SK-N-SH (cell line): ENCODE measurements around the gene COL5A2. TPM values are rescaled to one million over a fixed set of nuclear protein-coding genes. Genes with fewer than 3 reads are reported as not detected.
A peak's percentile ranks its signal among the peaks of the same experiment; 100 is the strongest.

Experiments used
- CTCF ChIA-PET: fragments of 300-600, 350-600 bp; formaldehyde crosslinking; extraction: SDS; loops from one replicate; lab custom pipeline; 2021; lab: Yijun Ruan, JAX
- POLR2A ChIA-PET: fragments of 350-600 bp; sonication (Branson Sonifier 250); formaldehyde crosslinking; extraction: SDS; loops from one replicate; lab custom pipeline; 2020; ENCODE audit warnings: antibody characterized with exemption, inconsistent platforms; lab: Yijun Ruan, JAX
- DNase-seq: peaks from one replicate; pipeline ENCODE4 v3.0.0; 2012
- H2AFZ ChIP-seq: fragments of 200-600 bp; sonication (generic); 2 replicates; pipeline ENCODE4 v1.8.1; 2016; ENCODE audit warnings: antibody characterized with exemption, mild to moderate bottlenecking, low read depth
- H3F3A ChIP-seq: fragments of 200-600 bp; sonication (generic); replicated peaks from 2 replicates; pipeline ENCODE3; 2016; ENCODE audit warnings: antibody characterized with exemption, mild to moderate bottlenecking; ENCODE audit not compliant: insufficient read depth
- H3K27ac ChIP-seq, 2 experiments: fragments of 200-500 bp in 1 of 2; fragments of 200-600 bp in 1 of 2; sonication (Bioruptor generic) in 1 of 2; sonication (generic), shearing (Covaris generic) in 1 of 2; 2 replicates each; pipeline versions ENCODE4 v1.5.1 to v1.6.1; 2014 to 2016; ENCODE audit warnings: low read depth in 2 of 2, inconsistent platforms in 1 of 2, low read length in 1 of 2, mild to moderate bottlenecking in 1 of 2, mixed read lengths in 1 of 2
- H3K27me3 ChIP-seq: fragments of 200-600 bp; sonication (generic), shearing (Covaris generic); 2 replicates; pipeline ENCODE4 v1.6.1; 2016; ENCODE audit warnings: mixed run types; ENCODE audit not compliant: insufficient read depth
- H3K36me3 ChIP-seq, 2 experiments: fragments of 200-500 bp in 1 of 2; fragments of 200-600 bp in 1 of 2; sonication (Bioruptor generic) in 1 of 2; sonication (generic) in 1 of 2; replicated peaks in 1 of 2; 2 replicates each; pipeline versions ENCODE3 to v1.5.1; 2014 to 2016; ENCODE audit warnings: low read length in 1 of 2, mild to moderate bottlenecking in 1 of 2; ENCODE audit not compliant: insufficient read depth in 2 of 2, control insufficient read depth in 1 of 2
- H3K4me1 ChIP-seq, 2 experiments: fragments of 200-500 bp in 1 of 2; fragments of 200-600 bp in 1 of 2; sonication (Bioruptor generic) in 1 of 2; sonication (generic), shearing (Covaris generic) in 1 of 2; 2 replicates each; pipeline versions ENCODE4 v1.5.1 to v1.6.1; 2014 to 2016; ENCODE audit warnings: low read depth in 1 of 2, low read length in 1 of 2, mixed run types in 1 of 2; ENCODE audit not compliant: insufficient read depth in 2 of 2, control insufficient read depth in 1 of 2
- H3K4me2 ChIP-seq: fragments of 200-600 bp; sonication (generic), shearing (Covaris generic); 2 replicates; pipeline ENCODE4 v1.6.1; 2017; ENCODE audit warnings: mixed run types
- H3K4me3 ChIP-seq, 2 experiments: fragments of 200-500 bp in 1 of 2; fragments of 200-600 bp in 1 of 2; sonication (Bioruptor generic) in 1 of 2; sonication (generic), shearing (Covaris generic) in 1 of 2; 2 replicates each; pipeline versions ENCODE4 v1.5.1 to v1.8.1; 2014 to 2016; ENCODE audit warnings: low read depth in 2 of 2, inconsistent platforms in 1 of 2, low read length in 1 of 2, mild to moderate bottlenecking in 1 of 2, mixed read lengths in 1 of 2, moderate library complexity in 1 of 2
- H3K79me2 ChIP-seq: fragments of 200-600 bp; sonication (generic); 2 replicates; pipeline ENCODE4 v1.8.1; 2017; ENCODE audit warnings: mild to moderate bottlenecking; ENCODE audit not compliant: insufficient read depth
- H3K9ac ChIP-seq: fragments of 200-600 bp; sonication (generic); 2 replicates; pipeline ENCODE4 v1.6.1; 2017; ENCODE audit warnings: mixed run types
- H3K9me2 ChIP-seq: fragments of 200-600 bp; sonication (generic); 2 replicates; pipeline ENCODE4 v1.6.1; 2017; ENCODE audit warnings: mixed run types
- H3K9me3 ChIP-seq: fragments of 200-600 bp; sonication (generic); 2 replicates; pipeline ENCODE4 v1.6.1; 2017; ENCODE audit warnings: mixed run types, mild to moderate bottlenecking, moderate library complexity
- H4K20me1 ChIP-seq: fragments of 200-600 bp; sonication (generic); 2 replicates; pipeline ENCODE4 v1.6.1; 2017; ENCODE audit warnings: mild to moderate bottlenecking, mixed run types; ENCODE audit not compliant: insufficient read depth
- CTCF ChIP-seq: fragments of 200-600 bp; sonication (generic); IDR thresholded peaks from 2 replicates; pipeline ENCODE4 v1.6.1; 2017; ENCODE audit warnings: antibody characterized with exemption, mild to moderate bottlenecking, moderate library complexity
- ELF1 ChIP-seq: IDR thresholded peaks from 2 replicates; pipeline ENCODE4 v1.4.0; 2012
- EP300 ChIP-seq, 2 experiments: IDR thresholded peaks; 2 replicates each; pipeline versions ENCODE4 v1.4.0 to v1.6.1; 2012; ENCODE audit warnings: borderline replicate concordance in 1 of 2, low read depth in 1 of 2, low read length in 1 of 2
- FOSL2 ChIP-seq: IDR thresholded peaks from 2 replicates; pipeline ENCODE4 v1.4.0; 2012; ENCODE audit warnings: low read depth, mild to moderate bottlenecking, moderate library complexity, borderline replicate concordance
- FOXJ3 ChIP-seq: sonication (generic); formaldehyde crosslinking; IDR thresholded peaks from 2 replicates; pipeline ENCODE4 v1.5.1; 2020; ENCODE audit warnings: mild to moderate bottlenecking, missing genetic modification reagents
- GABPA ChIP-seq: IDR thresholded peaks from 2 replicates; pipeline ENCODE4 v1.4.0; 2012; ENCODE audit warnings: low read depth, mild to moderate bottlenecking
- GATA2 ChIP-seq: sonication (generic); formaldehyde crosslinking; IDR thresholded peaks from 2 replicates; pipeline ENCODE4 v1.5.0; 2020; ENCODE audit warnings: mild to moderate bottlenecking, missing genetic modification reagents
- JUND ChIP-seq: IDR thresholded peaks from 2 replicates; pipeline ENCODE4 v1.4.0; 2012
- MEF2A ChIP-seq: IDR thresholded peaks from 2 replicates; pipeline ENCODE4 v1.4.0; 2012; ENCODE audit warnings: low read depth, borderline replicate concordance
- MXI1 ChIP-seq: IDR thresholded peaks from 2 replicates; pipeline ENCODE4 v1.6.1; 2012; ENCODE audit warnings: mild to moderate bottlenecking, low read depth, low read length, improper control_type of control experiment
- NFIC ChIP-seq: IDR thresholded peaks from 2 replicates; pipeline ENCODE4 v1.4.0; 2012; ENCODE audit warnings: borderline replicate concordance
- POLR2AphosphoS5 ChIP-seq: IDR thresholded peaks from 2 replicates; pipeline ENCODE4 v1.6.1; 2012; ENCODE audit warnings: low read depth, low read length
- RCOR1 ChIP-seq: fragments of 150-350 bp; IDR thresholded peaks from 2 replicates; pipeline ENCODE4 v1.6.1; 2017; ENCODE audit warnings: antibody characterized with exemption, low read length
- RXRA ChIP-seq: IDR thresholded peaks from 2 replicates; pipeline ENCODE4 v1.4.0; 2012; ENCODE audit warnings: low read depth, mild to moderate bottlenecking, borderline replicate concordance
- TAF1 ChIP-seq: IDR thresholded peaks from 2 replicates; pipeline ENCODE4 v1.6.1; 2012; ENCODE audit warnings: low read depth, mild to moderate bottlenecking, low read length, moderate library complexity, borderline replicate concordance
- WGBS: methylation state at CpG from one replicate; pipeline ENCODE4 v1.1.6; 2017; ENCODE audit warnings: low lambda C conversion rate; 5-methylcytosine and 5-hydroxymethylcytosine counted together
- polyA plus RNA-seq, 3 experiments: library from polyadenylated mRNA; depleted of rRNA; stranded (reverse); fragments of >200 nt; gene quantifications; 2 replicates each; pipeline ENCODE4 v1.2.3, GENCODE V29; 2012
- TF ChIP-seq, protein P1 (sequence below): fragments of 150-350 bp; IDR thresholded peaks from 2 replicates; pipeline ENCODE4 v1.6.1; 2016; ENCODE audit warnings: mild to moderate bottlenecking, low read depth, low read length
- TF ChIP-seq, protein P2 (sequence below): IDR thresholded peaks from 2 replicates; pipeline ENCODE4 v1.4.0; 2012; ENCODE audit warnings: low read depth

The COL5A2 gene
- polyA plus RNA-seq, 1 of the 3 experiments (the other 2 are of a cell fraction), result 20.4 TPM

GRCh38 chr2:189013031-189013430 lies 166.5 kb downstream of the COL5A2 start:
- Histone ChIP-seq H3K4me2 (no peak overlapping the region), H3K9ac (no peak overlapping the region), H3K4me3 (no peak overlapping the region), H3K9me2 (no peaks in the 10 kb centered on the region), H3K36me3 (peaks cover 45 to 51% of the 10 kb centered on the region in 2 experiments), H4K20me1 (no peaks in the 10 kb centered on the region), H3K79me2 (peaks cover 5% of the 10 kb centered on the region; the same call in 1 of the 2 replicates), H3F3A (peaks cover 78% of the 10 kb centered on the region), H2AFZ (no peak overlapping the region), H3K27ac (peak overlapping the region; percentile 62 to 84; a peak in 2 of 4 replicates), H3K4me1 (peaks cover 0 to 24% of the 10 kb centered on the region in 2 experiments; a peak in 3 of 4 replicates), H3K9me3 (no peaks in the 10 kb centered on the region), H3K27me3 (no peaks in the 10 kb centered on the region)
- TF ChIP-seq, protein P1, sequence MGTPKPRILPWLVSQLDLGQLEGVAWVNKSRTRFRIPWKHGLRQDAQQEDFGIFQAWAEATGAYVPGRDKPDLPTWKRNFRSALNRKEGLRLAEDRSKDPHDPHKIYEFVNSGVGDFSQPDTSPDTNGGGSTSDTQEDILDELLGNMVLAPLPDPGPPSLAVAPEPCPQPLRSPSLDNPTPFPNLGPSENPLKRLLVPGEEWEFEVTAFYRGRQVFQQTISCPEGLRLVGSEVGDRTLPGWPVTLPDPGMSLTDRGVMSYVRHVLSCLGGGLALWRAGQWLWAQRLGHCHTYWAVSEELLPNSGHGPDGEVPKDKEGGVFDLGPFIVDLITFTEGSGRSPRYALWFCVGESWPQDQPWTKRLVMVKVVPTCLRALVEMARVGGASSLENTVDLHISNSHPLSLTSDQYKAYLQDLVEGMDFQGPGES, result no peak
- TF ChIP-seq JUND, result no peak
- no peak for TF ChIP-seq MXI1
- no peak for TF ChIP-seq GATA2 (CRISPR knock-in tag)
- no peak for TF ChIP-seq EP300 (IDR thresholded peaks at IDR 0.05; ENCODE audit: borderline replicate concordance in 1 of 2, low read depth in 1 of 2, low read length in 1 of 2)
- TF ChIP-seq RXRA, result no peak
- no peak for TF ChIP-seq FOXJ3
- TF ChIP-seq, protein P2, sequence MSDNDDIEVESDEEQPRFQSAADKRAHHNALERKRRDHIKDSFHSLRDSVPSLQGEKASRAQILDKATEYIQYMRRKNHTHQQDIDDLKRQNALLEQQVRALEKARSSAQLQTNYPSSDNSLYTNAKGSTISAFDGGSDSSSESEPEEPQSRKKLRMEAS, result no peak
- TF ChIP-seq GABPA, result no peak
- TF ChIP-seq NFIC, result no peak
- WGBS, result 94% methylated on average over 3 of the region's 3 CpGs
- ChIA-PET POLR2A (no interaction called here), CTCF (interaction anchor here (1.2 kb wide), 1 partner anchor 475 kb away, joined by 3 read pairs; no protein-coding TSS in a partner anchor)
- no peak for DNase-seq

GRCh38 chr2:189012351-189012750 lies 167.2 kb downstream of the COL5A2 start:
- H3K9me3 ChIP-seq, result no peaks in the 10 kb centered on the region
- no peak for DNase-seq
- ChIA-PET CTCF (no interaction called here), POLR2A (no interaction called here)
- H3K79me2 ChIP-seq, result peaks cover 5% of the 10 kb centered on the region; the same call in 1 of the 2 replicates
- no peaks in the 10 kb centered on the region for H4K20me1 ChIP-seq
- H3K36me3 ChIP-seq, result peaks cover 52 to 57% of the 10 kb centered on the region in 2 experiments
- H2AFZ ChIP-seq, result no peak overlapping the region
- H3K27me3 ChIP-seq, result no peaks in the 10 kb centered on the region
- H3K4me3 ChIP-seq, result no peak overlapping the region
- H3K27ac ChIP-seq, result peak overlapping the region; percentile 56 to 84; a peak in 3 of 4 replicates
- no peak for TF ChIP-seq MEF2A
- no peak overlapping the region for H3K4me2 ChIP-seq
- H3K9ac ChIP-seq, result no peak overlapping the region
- no peaks in the 10 kb centered on the region for H3K9me2 ChIP-seq
- WGBS, result 88% methylated on average over 1 of the region's 1 CpG
- H3F3A ChIP-seq, result peaks cover 82% of the 10 kb centered on the region
- H3K4me1 ChIP-seq, result peaks cover 0 to 24% of the 10 kb centered on the region in 2 experiments; a peak in 3 of 4 replicates

- Histone ChIP-seq H3K27ac (peak overlapping the region; percentile 3 to 84; a peak in 3 of 4 replicates), H3K36me3 (peaks cover 68 to 75% of the 10 kb centered on the region in 2 experiments), H2AFZ (no peak overlapping the region), H3F3A (peaks cover 93% of the 10 kb centered on the region), H3K27me3 (no peaks in the 10 kb centered on the region), H3K9me3 (no peaks in the 10 kb centered on the region), H3K4me3 (no peak overlapping the region), H4K20me1 (no peaks in the 10 kb centered on the region), H3K9ac (no peak overlapping the region), H3K9me2 (no peaks in the 10 kb centered on the region), H3K4me2 (no peak overlapping the region), H3K79me2 (peaks cover 13% of the 10 kb centered on the region; the same call in 1 of the 2 replicates), H3K4me1 (peaks cover 0 to 19% of the 10 kb centered on the region in 2 experiments; a peak in 3 of 4 replicates)
- POLR2A ChIA-PET, result no interaction called here
- TF ChIP-seq RCOR1 (no peak), CTCF (no peak), TAF1 (no peak), GABPA (no peak), ELF1 (no peak), FOSL2 (no peak), POLR2AphosphoS5 (no peak)
- TF ChIP-seq, protein P1, result no peak
- 92% methylated on average over 6 of the region's 6 CpGs for WGBS
- DNase-seq, result no peak
- CTCF ChIA-PET, result no interaction called here
These were observed 169.0 kb downstream of the COL5A2 start for GRCh38 chr2:189010536-189010935.
